ENCODE data around the gene NEK6. TPM values are rescaled to one million over a fixed set of nuclear protein-coding genes. Genes with fewer than 3 reads are reported as not detected.

NEK6 gene
- total and polyA plus RNA-seq, 10 of the 15 experiments (the other 5 are each of a cell fraction or from before 2014, with no cell fraction given), result 31.3 to 161 (median 89.2) TPM

- in situ Hi-C loops (cut with MboI), result no loop called here
- SMC1A ChIA-PET (ENCODE audit: uncharacterized antibody, unreplicated experiment), result interaction anchor here (0.9 to 10.1 kb wide), 6 partner anchors 25 to 65 kb away, joined by 3 to 132 read pairs (median 6); no protein-coding TSS in a partner anchor
- Histone ChIP-seq H3K36me3 (ENCODE audit: control insufficient read depth in 2 of 2, insufficient read depth in 2 of 2, low read length in 1 of 2) (peaks cover 0 to 3% of the 10 kb centered on the region in 2 experiments; a peak in 2 of 4 replicates), H3K4me3 (peak overlapping the region; percentile 61), H4K20me1 (ENCODE audit: control insufficient read depth, insufficient read depth) (no peaks in the 10 kb centered on the region), H3K27me3 (replicated peaks in 1 of 2; ENCODE audit: control insufficient read depth in 2 of 2, insufficient read depth in 2 of 2, low read length in 1 of 2) (no peaks in the 10 kb centered on the region), H3K9me3 (replicated peaks; ENCODE audit: control insufficient read depth, insufficient read depth, low read length) (no peaks in the 10 kb centered on the region), H3K9ac (ENCODE audit: control insufficient read depth, insufficient read depth, low read length) (peak overlapping the region; percentile 84), H3K79me2 (ENCODE audit: control insufficient read depth, insufficient read depth, low read length) (peaks cover 91% of the 10 kb centered on the region), H3K27ac (ENCODE audit: control insufficient read depth, insufficient read depth) (peak overlapping the region; percentile 88), H2AFZ (ENCODE audit: control insufficient read depth, low read depth, low read length) (no peak overlapping the region), H3K4me2 (ENCODE audit: control insufficient read depth, insufficient read depth) (peak overlapping the region; percentile 96), H3K4me1 (ENCODE audit: control insufficient read depth, insufficient read depth, low read length) (peaks cover 39% of the 10 kb centered on the region)
- POLR2A ChIA-PET, result interaction anchor here (0.6 to 6.6 kb wide), 8 partner anchors 23 to 135 kb away, joined by 3 to 45 read pairs (median 4); no protein-coding TSS in a partner anchor
- 2% methylated on average over 13 of the region's 13 CpGs for WGBS (ENCODE audit: insufficient coverage, insufficient replicate concordance, low lambda C conversion rate, missing lambda C conversion rate)
- DNase-seq (ENCODE audit: low read depth, low spot score) (no peak), FAIRE-seq (no peak), ATAC-seq (no peak)
- TF ChIP-seq IKZF1 (conservative IDR thresholded peaks at IDR 0.05) (peak; percentile 14; the same call in 1 of the 2 replicates), SUPT20H (IDR thresholded peaks at IDR 0.05; ENCODE audit: borderline replicate concordance, control insufficient read depth, low read depth, low read length) (no peak), ZNF687 (IDR thresholded peaks at IDR 0.05) (peak; percentile 69), PRDM15 (CRISPR knock-in tag; IDR thresholded peaks at IDR 0.05) (no peak), SIN3A (IDR thresholded peaks at IDR 0.05; ENCODE audit: low read depth, low read length) (0 out of 2 replicates have a peak, but pooled peaks have one; percentile 25), ZNF592 (IDR thresholded peaks at IDR 0.05) (peak; percentile 63)
- BruUV-seq (replicated peaks), result TSS peak; percentile 18
- CTCF ChIA-PET, result interaction anchor here (1.0 to 4.6 kb wide), 6 partner anchors 31 to 135 kb away, joined by 3 to 18 read pairs (median 5); no protein-coding TSS in a partner anchor
- RAD21 ChIA-PET (ENCODE audit: unreplicated experiment), result interaction anchor here (0.7 to 6.2 kb wide), 10 partner anchors 23 to 135 kb away, joined by 3 to 74 read pairs (median 5); no protein-coding TSS in a partner anchor
- intact Hi-C loops (cut with micrococcal nuclease; ENCODE audit: unreplicated experiment), result loop anchor here (2.0 kb wide), 1 partner anchor 135 kb away; no protein-coding TSS in a partner anchor
Measured at GRCh38 chr9:124261736-124262648, 4.2 kb downstream of the NEK6 start.

Measured in GM12878 (cell line).